Measurements from ENCODE around the gene NOTUM. TPM values are rescaled to one million over a fixed set of nuclear protein-coding genes. Genes with fewer than 3 reads are reported as not detected.

The NOTUM gene
- total RNA-seq, 1 donor: 0.09 TPM

- DNase-seq (ENCODE audit: low read depth): no peak
- no peak for TF ChIP-seq CTCF (IDR thresholded peaks at IDR 0.05; ENCODE audit: insufficient read depth, low read length)
- no peak overlapping the region for H3K4me3 ChIP-seq (ENCODE audit: low read depth, low read length)
These were observed 55.5 kb downstream of the NOTUM start for GRCh38 chr17:81905424-81905875.

- DNase-seq (ENCODE audit: low read depth): no peak
- no peak for TF ChIP-seq CTCF (IDR thresholded peaks at IDR 0.05; ENCODE audit: insufficient read depth, low read length)
- H3K4me3 ChIP-seq (ENCODE audit: low read depth, low read length): no peak overlapping the region
These were observed 56.2 kb downstream of the NOTUM start for GRCh38 chr17:81904600-81905423.

GRCh38 chr17:81903896-81904599, 56.9 kb downstream of the NOTUM start:
- H3K4me3 ChIP-seq (ENCODE audit: low read depth, low read length): no peak overlapping the region
- TF ChIP-seq CTCF (IDR thresholded peaks at IDR 0.05; ENCODE audit: insufficient read depth, low read length): no peak
- no peak for DNase-seq (ENCODE audit: low read depth)

- H3K4me3 ChIP-seq (ENCODE audit: low read depth, low read length): no peak overlapping the region
- no peak for DNase-seq (ENCODE audit: low read depth)
- TF ChIP-seq CTCF (IDR thresholded peaks at IDR 0.05; ENCODE audit: insufficient read depth, low read length): no peak
These were observed 57.6 kb downstream of the NOTUM start for GRCh38 chr17:81903415-81903831.

GRCh38 chr17:81902653-81903414, 58.2 kb downstream of the NOTUM start:
- H3K4me3 ChIP-seq (ENCODE audit: low read depth, low read length): no peak overlapping the region

More at GRCh38 chr17:81902653-81903414, 58.2 kb downstream of the NOTUM start:
- no peak for DNase-seq (ENCODE audit: low read depth)
- TF ChIP-seq CTCF (IDR thresholded peaks at IDR 0.05; ENCODE audit: insufficient read depth, low read length): no peak

Other genes starting within 250 kb of the NOTUM start
- gene SLC25A10, start 248.9 kb downstream of the NOTUM start, total RNA-seq (ENCODE audit: low replicate concordance): 4.1 and 19.3 TPM in 2 replicates
- gene GCGR, start 157.0 kb downstream of the NOTUM start, total RNA-seq (ENCODE audit: low replicate concordance): not detected in 2 replicates
- gene MCRIP1, start 127.9 kb downstream of the NOTUM start, total RNA-seq (ENCODE audit: low replicate concordance): 130 and 195 TPM in 2 replicates
- not detected in 2 replicates for gene PPP1R27, start 126.1 kb downstream of the NOTUM start, total RNA-seq (ENCODE audit: low replicate concordance)
- gene P4HB, start 100.7 kb downstream of the NOTUM start, total RNA-seq (ENCODE audit: low replicate concordance): 763 and 1,500 TPM in 2 replicates
- gene ARHGDIA, start 89.8 kb downstream of the NOTUM start, total RNA-seq (ENCODE audit: low replicate concordance): 95.1 and 149 TPM in 2 replicates
- gene ALYREF, start 69.6 kb downstream of the NOTUM start, total RNA-seq (ENCODE audit: low replicate concordance): 43.6 and 77.3 TPM in 2 replicates
- gene ANAPC11, start 69.5 kb downstream of the NOTUM start, total RNA-seq (ENCODE audit: low replicate concordance): 172 and 178 TPM in 2 replicates
- 1.3 and 1.4 TPM in 2 replicates for gene NPB, start 58.9 kb downstream of the NOTUM start, total RNA-seq (ENCODE audit: low replicate concordance)
- 20.3 and 36.7 TPM in 2 replicates for gene PCYT2, start 49.8 kb downstream of the NOTUM start, total RNA-seq (ENCODE audit: low replicate concordance)
- gene SIRT7, start 43.0 kb downstream of the NOTUM start, total RNA-seq (ENCODE audit: low replicate concordance): 12.7 and 18.1 TPM in 2 replicates
- 19.1 and 28.0 TPM in 2 replicates for gene MAFG, start 33.5 kb downstream of the NOTUM start, total RNA-seq (ENCODE audit: low replicate concordance)
- 16.9 and 91.0 TPM in 2 replicates for gene PYCR1, start 23.9 kb downstream of the NOTUM start, total RNA-seq (ENCODE audit: low replicate concordance)
- not detected in 2 replicates for gene MYADML2, start 14.0 kb downstream of the NOTUM start, total RNA-seq (ENCODE audit: low replicate concordance)
- 23.6 and 37.0 TPM in 2 replicates for gene ASPSCR1, start 16.4 kb upstream of the NOTUM start, total RNA-seq (ENCODE audit: low replicate concordance)
- 27.6 and 41.8 TPM in 2 replicates for gene CENPX, start 61.7 kb upstream of the NOTUM start, total RNA-seq (ENCODE audit: low replicate concordance)
- 15.5 and 22.0 TPM in 2 replicates for gene LRRC45, start 62.1 kb upstream of the NOTUM start, total RNA-seq (ENCODE audit: low replicate concordance)
- 6.2 and 13.5 TPM in 2 replicates for gene RAC3, start 70.5 kb upstream of the NOTUM start, total RNA-seq (ENCODE audit: low replicate concordance)
- 29.3 and 101 TPM in 2 replicates for gene DCXR, start 76.5 kb upstream of the NOTUM start, total RNA-seq (ENCODE audit: low replicate concordance)
- gene RFNG, start 90.6 kb upstream of the NOTUM start, total RNA-seq (ENCODE audit: low replicate concordance): 32.0 and 33.3 TPM in 2 replicates
- gene GPS1, start 90.7 kb upstream of the NOTUM start, total RNA-seq (ENCODE audit: low replicate concordance): 77.5 and 85.5 TPM in 2 replicates
- gene DUS1L, start 104.6 kb upstream of the NOTUM start, total RNA-seq (ENCODE audit: low replicate concordance): 33.8 and 62.3 TPM in 2 replicates
- gene FASN, start 137.0 kb upstream of the NOTUM start, total RNA-seq (ENCODE audit: low replicate concordance): 65.2 and 100 TPM in 2 replicates